CD4-positive, alpha-beta T cell treated with Interleukin-15 for 1 hour (primary cell): ENCODE data around the gene DBP.
"Not testable (repeated sequence)": the region's sequence is repeated elsewhere in the genome, so short reads cannot be mapped to it uniquely, and the experiment has no call there.

ENCODE experiments used
- DNase-seq: peaks from one replicate; pipeline ENCODE4 v3.0.0-alpha.2; 2020

DBP gene

GRCh38 chr19:48636859-48637448 is at the start of gene DBP:
Gene DBP, minus strand, starts transcription at chr19:48637379. Its CDS starts 385 bp downstream, at chr19:48636994.
- DNase-seq, result peak; percentile 44

GRCh38 chr19:48686637-48687036 is 49.5 kb upstream of the DBP start:
- DNase-seq, result not testable (repeated sequence)

- DNase-seq, result no peak
Measured at GRCh38 chr19:48686088-48686487, 48.9 kb upstream of the DBP start.

GRCh38 chr19:48685583-48685982 is 48.4 kb upstream of the DBP start:
- DNase-seq, result no peak

- peak; percentile 53 for DNase-seq
Measured at GRCh38 chr19:48683349-48683748, 46.2 kb upstream of the DBP start.

GRCh38 chr19:48681127-48681470 is 43.9 kb upstream of the DBP start:
- no peak for DNase-seq

- no peak for DNase-seq
Measured at GRCh38 chr19:48680436-48681126, 43.4 kb upstream of the DBP start.

- DNase-seq, result not testable (repeated sequence)
Measured at GRCh38 chr19:48680006-48680405, 42.8 kb upstream of the DBP start.

GRCh38 chr19:48678201-48678600 is 41.0 kb upstream of the DBP start:
- DNase-seq, result no peak

- DNase-seq, result no peak
Measured at GRCh38 chr19:48676887-48677286, 39.7 kb upstream of the DBP start.

GRCh38 chr19:48676487-48676886 is 39.3 kb upstream of the DBP start:
- DNase-seq, result no peak

- DNase-seq, result peak; percentile 79
Measured at GRCh38 chr19:48674921-48675824, 38.0 kb upstream of the DBP start.

- no peak for DNase-seq
Measured at GRCh38 chr19:48674216-48674809, 37.1 kb upstream of the DBP start.

GRCh38 chr19:48673436-48674100 is 36.4 kb upstream of the DBP start:
- DNase-seq, result no peak

- DNase-seq, result no peak
Measured at GRCh38 chr19:48672994-48673393, 35.8 kb upstream of the DBP start, which contains the start of gene NTN5. Gene NTN5, minus strand, starts transcription at chr19:48673017. Its CDS starts 2,031 bp downstream, at chr19:48670986.

- no peak for DNase-seq
Measured at GRCh38 chr19:48671446-48671995, 34.3 kb upstream of the DBP start.

GRCh38 chr19:48670699-48671445 is 33.7 kb upstream of the DBP start:
- DNase-seq, result no peak

- DNase-seq, result no peak
Measured at GRCh38 chr19:48669903-48670668, 32.9 kb upstream of the DBP start.

GRCh38 chr19:48668761-48669160 is 31.6 kb upstream of the DBP start:
- no peak for DNase-seq

GRCh38 chr19:48668332-48668731 is 31.2 kb upstream of the DBP start:
- no peak for DNase-seq

- DNase-seq, result no peak
Measured at GRCh38 chr19:48665786-48666185, 28.6 kb upstream of the DBP start.
